GM19025 (cell line): ENCODE data around the gene RGS17.
"Not testable (repeated sequence)": the region's sequence is repeated elsewhere in the genome, so short reads cannot be mapped to it uniquely, and the experiment has no call there.

Experiments used
- ATAC-seq: cut with Tn5 transposase; IDR thresholded peaks from one replicate; pipeline ENCODE4 v1.9.1; 2021; ENCODE audit warnings: mild to moderate bottlenecking, low read depth, moderate library complexity; ENCODE audit not compliant: unreplicated experiment

RGS17 gene, protein sequence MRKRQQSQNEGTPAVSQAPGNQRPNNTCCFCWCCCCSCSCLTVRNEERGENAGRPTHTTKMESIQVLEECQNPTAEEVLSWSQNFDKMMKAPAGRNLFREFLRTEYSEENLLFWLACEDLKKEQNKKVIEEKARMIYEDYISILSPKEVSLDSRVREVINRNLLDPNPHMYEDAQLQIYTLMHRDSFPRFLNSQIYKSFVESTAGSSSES

DNA sequence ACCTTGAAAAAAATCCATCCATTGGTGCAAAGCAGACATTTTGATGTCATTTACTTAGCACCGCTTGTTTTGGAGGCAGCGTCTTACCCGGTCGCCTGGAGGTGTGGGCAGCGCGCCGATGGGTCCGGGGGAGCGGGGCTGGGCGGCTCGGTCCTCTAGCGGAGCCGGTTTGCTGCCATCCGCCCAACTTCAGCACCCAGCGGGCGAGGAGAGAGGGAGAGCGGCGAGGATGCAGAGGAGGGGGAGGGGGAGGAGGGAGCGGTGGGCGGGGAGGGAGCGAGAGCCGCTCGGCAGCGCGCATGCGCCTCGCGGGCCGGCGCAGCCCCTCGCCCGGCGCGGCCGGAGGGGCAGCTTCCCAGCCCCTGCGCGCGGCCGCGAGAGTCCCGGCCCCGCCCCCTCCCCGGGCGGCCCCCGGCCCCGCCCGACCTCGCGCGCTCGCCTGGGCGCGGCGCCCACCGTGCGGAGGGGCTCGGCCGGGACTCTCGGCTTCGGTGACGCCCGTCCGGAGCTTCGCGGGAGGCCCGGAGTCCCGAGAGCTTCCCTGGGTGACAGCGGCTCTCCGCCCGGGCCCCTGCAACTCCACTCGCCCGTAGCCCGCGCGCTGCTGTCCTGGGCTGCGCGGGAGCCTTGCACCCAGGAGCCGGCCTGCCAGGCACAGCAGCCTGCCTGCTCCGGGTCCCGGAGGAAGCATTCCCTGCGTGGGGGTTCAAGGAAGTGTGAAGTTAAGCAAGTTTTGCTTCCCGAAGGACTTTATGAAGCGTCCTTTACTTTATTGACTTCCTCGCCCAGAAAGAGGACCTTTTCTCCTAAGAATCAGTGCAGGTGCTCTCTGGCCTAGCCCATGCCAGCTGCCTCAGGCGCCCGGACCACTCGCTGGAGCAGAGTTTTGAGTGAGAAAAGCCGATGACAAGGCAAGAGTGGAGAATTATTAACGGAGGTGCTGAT is at the start of gene RGS17:
Gene RGS17, minus strand, starts transcription at position 246 of the 945 bp plus-strand sequence. CDS start 87,264 bp downstream, outside the sequence.
- ATAC-seq, result peak; percentile 58

DNA sequence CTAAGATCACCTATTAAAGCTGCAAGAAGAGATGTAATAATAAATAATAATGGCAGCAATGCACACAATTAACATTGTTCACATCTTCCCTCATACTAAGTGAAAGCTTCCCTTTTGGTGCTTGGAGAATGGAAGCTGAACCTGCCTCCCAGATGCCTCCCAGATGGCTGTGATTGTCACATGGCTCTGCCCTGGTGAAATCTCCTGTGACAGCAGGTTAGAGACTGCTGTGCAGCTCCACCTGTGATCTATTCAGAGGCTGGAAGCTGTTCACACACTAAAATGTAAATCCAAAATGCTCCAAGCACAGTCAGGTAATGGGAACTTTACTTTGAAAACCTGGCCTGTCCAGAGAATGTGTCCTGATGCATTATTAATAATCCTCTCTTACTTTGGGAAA is 41.7 kb upstream of the RGS17 start:
- no peak for ATAC-seq

DNA sequence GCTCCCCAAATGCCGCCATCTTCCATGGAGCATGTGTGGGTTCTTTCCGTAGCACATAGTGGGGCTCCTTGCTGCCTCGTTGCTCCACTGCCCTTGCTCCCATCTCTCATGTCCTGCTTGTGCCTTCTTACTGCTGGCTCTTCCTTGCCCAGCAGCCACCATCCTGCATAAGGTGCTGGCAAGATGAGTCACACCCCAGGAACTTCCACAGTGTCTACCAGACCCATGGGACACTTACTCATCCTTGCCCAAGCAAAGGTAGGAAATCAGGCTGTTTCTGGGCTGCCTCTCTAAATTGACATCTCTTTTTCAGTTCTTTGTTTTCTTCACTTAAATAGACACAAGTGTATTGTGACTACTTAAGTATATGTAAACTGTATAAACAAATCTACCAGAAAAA is 39.4 kb upstream of the RGS17 start:
- ATAC-seq, result no peak

DNA sequence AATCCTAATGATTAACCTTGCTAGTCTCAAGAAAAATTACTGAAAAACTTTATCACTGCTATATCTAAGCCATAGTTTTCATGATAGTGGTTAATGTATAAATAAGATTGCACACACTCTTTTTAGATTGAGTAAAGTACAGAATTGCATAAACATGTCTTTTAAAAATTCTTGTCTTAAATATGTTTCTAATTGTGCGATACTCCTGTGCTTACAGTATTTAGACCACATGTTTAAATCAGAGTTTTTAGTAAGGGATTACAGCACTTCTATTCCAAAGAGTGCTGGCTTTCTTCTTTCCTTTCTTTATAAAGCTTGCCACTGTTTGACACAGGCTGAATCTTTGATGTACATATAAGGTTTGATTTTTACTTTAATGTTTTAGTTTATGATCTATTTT is 36.8 kb upstream of the RGS17 start:
- ATAC-seq, result no peak

DNA sequence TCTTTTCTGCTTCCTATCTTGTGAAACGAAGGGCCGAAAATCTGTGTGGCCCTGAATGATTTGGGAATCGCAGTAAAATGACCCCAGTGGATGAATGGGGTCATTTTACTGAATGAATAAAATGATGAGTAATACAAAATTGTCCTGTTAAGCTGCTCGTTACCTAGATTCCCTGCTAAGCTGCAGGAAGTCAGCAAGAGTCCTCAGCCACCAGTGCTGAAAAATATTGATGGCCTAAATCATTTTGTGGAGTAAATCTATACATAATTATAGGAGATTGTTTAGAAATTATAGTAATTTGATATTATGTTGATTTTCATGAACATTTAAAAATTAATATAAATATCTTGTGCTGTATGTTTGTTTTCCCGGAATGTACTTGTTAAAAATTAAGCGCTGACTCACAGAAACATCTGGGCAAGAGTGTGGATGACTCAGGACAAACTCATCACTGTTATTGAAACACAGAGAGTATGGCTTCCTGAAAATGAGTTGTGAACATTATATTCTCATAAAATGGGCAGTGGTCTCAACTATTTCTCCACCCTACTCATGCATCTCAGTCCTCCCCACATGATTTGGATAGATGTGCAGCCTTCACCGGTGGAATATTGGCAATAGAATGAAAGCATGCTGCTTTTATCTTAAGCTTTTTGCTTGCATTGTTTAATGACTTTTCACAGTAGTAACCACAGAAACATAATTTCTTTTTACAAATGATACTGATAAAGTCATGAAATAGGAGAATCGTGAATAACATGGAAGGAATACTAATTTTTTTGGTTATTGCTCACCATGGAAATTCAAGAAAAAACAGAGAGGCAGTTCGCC is 36.2 kb upstream of the RGS17 start:
- ATAC-seq, result no peak

DNA sequence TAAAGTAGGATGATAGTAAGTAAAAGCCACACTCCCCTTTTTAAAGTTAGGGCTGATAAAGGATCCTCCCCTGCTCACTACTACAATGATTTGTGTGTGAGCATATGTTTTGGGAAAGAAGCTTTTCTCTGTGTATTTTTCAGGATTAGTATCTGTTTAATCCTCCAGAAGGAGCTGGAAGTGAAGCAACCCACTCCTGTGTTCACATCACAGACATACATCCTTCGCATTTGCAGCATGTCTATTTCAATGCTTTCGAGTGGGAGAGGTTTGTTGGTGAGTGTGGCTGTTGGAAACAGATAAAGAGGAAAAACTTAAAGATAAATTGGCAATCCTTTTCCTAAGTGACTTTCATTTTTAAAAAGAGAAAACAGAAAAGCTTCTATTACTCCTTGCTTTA is 31.6 kb upstream of the RGS17 start:
- no peak for ATAC-seq

DNA sequence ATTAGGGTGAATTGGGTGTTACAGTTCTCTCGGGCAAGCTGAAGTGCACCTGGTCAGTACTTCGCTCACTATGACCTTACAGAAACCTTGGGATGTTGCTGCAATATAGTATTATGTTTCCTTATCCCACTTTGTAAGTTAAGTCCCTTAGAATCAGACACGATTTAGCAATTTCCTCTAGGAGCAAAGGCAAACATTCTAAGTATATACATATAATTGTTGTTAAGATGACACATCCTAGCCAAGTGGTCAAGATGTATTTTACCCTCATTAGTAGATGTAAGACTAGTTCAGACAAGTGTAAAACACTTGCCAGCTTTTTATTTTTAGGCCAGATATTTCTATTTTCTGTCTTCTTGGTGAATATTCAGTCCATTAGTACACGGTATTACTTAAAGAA is 31.1 kb upstream of the RGS17 start:
- ATAC-seq, result no peak

DNA sequence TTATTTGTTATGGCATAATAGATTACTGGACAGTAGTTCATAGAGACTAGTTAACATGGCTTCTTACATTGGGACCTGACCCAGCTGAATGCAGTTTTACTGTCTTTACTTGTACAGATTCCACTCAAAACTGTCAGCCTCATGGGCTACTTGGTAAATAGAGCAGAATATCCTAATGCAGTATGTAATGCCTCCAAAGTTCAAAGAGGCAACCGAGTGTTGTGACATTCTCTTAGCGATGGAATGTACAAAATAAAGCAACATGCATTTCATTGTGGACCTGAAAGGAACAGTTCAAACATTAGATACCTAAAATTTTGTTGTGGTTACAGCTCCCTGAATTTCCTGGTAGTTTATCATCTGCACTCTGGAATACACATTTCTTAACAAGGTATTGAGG is 29.1 kb upstream of the RGS17 start:
- no peak for ATAC-seq

DNA sequence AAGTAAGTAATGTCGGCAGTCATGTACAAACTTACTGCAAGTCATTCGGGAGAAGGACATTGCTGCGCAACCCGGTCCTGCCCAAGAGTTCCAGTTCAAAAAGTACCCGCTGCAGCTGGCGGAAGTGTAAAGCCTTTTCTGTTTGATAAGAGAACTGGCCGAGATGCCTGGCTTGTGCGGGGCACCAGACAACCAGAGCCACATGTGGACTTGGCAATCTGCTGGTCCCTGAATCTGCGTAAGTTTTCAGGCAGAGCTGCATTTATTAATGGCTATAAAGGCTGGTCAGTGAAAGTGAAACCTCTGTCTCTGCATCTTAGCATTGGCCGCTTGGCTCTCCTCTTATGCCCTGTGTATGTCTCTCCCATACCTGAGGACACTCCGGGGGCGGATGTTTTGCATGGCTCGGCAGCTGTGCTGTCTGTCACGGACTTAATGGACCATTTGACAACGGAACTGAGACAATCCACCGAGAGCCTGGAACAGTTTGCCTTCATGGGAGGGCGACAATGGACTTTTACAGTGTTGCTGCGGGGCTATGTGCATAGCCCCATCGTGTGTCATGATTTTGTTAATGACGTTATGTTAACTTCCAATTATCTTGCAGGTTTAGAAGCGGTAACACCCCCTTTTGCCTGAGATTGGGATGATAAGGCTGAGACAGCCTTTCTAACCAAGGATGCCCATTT is 19.8 kb upstream of the RGS17 start:
- no peak for ATAC-seq

DNA sequence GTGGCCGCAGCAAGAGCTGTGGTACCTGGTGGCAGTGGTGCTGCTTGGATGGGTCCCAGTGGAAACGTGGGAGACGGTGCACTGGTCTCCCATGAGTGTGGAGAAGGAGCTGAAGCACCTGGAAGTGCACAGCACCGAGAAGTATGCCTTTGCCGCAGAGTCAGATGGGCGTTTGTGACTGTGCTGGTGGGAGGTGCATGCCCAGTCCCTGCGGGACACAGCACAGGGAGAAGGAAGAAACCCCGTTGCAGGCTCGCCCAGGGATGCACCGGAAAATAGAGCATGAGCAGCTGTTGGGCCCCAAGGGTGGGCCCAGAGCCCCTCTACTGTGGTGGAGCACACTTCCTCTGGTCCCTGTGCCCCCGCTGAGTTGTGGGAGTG is 19.3 kb upstream of the RGS17 start:
- no peak for ATAC-seq

DNA sequence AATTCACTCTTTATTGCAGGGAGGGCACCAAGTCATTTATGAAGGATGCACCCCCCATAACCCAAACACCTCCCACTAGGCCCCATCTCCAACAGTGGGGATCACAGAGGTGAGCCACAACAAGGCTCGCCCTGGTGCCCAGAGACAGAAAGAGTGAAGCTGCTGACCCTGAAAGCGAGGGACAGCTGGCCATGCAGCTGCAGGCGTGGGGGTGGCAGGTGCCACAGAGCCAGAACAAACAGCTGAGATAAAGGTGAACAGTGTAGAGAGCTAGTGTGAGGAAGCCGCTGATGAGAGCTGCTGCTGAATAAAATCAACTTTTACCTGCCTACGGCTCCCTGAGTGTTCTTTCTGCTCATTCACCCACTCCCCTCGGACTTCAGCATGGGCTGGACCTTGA is 18.8 kb upstream of the RGS17 start:
- ATAC-seq, result no peak

DNA sequence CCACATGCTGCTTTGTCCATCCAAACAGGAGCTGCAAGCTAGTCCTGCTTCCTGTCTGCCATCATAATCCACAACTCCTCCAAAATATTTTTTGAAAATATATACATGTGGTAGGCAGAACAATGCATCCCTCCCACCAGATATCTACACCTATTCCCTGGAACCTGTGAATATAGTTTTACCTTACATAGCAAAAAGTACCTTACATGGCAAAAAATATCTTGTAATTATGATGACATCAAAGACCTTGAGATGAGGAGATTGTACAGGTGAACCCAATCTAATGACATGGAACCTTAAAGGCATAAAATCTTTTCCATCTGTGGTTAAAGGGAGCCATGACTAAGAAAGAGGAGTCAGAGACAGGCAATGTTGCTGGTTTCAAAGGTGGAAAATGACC is 15.3 kb upstream of the RGS17 start:
- ATAC-seq, result no peak

DNA sequence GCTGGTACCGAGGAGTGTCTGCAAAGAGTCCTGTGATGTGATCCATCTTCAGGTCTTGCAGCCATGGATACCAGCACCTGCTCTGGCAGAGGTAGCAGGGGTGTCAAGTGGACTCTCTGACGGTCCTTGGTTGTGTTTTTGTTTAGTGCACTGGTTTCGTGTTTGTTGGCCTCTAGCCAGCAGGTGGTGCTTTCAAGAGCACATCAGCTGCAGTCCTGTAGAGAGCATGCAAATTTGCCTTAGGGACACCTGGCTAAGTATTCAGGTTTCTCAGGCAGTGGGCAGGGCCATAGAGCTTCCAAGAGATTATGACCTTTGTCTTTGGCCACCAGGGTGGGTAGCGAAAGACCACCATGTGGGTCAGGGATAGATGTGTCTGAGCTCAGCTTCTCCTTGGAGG is 14.5 kb upstream of the RGS17 start:
- ATAC-seq, result no peak

DNA sequence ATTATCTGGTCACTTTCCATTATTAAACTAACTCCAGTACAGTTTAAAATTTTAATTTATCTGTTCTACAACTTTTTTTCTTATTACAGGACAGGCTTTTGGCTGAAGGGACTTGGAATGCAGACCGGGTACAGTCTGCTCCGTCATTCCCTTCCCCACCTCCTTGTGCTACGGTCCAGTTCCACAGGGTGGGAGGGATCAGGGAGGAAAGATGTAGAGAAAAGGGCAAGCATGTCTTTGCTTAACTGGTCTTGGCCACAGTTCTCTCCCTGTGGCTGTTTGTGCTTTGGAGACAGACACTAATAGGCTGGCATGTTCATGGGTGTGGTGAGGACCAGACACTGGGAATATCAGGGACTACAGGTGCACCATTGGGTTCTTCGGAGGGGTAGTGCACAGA is 12.1 kb upstream of the RGS17 start:
- ATAC-seq, result no peak

DNA sequence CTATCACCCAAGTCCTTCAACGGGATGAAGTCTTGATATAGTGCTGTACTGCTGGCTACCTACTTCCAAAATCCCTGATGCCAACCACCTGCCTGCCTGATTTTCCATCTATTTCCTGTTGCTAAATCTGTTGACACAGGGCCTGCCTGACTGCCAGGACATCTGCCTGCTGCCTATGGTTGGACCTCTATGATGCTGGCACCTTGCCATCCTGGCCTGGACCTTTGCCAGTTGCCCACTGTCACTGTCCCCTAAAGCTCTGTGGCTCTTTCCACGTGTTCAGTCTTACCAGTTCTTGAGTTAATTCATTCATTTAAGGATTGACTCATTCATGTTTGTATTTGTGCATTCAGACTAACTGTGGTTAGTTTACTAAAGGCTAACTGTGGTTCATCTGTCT is 9.2 kb upstream of the RGS17 start:
- no peak for ATAC-seq

DNA sequence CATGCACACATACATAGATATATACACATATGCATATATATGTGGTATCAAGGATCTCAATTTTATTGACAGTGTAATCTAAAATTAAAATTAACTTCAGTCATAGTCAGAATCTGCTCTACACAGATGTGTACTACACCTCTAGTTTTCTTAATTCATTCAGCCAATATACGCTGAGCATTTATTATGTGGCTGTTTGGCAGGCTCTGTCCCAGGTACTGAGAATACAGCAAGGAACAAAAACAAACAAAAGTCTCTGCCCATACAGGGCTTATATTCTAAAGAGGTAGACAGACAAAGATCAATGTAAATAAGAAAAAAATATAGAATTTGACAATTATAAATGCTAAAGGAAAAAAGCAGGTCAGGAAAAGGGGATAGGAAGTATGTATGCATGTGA is 7.8 kb upstream of the RGS17 start:
- no peak for ATAC-seq

DNA sequence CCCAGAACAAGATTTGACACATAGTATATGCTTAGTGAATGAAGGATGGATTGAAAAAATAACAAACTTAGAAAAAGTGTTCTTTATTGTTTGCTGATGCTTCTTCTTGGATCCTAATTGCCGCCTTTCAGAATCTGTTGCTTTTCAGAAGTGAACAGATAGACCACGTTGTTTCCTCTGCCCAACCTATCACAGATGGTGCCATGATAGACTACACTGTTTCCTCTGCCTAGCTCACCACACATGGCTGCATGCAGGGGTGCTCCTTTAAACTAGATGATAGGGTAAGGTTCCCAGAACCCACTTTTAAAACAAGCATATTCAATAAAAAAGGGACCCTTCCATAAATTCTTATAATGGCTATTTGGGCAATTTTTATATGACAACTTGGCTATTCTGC is 4.6 kb upstream of the RGS17 start:
- no peak for ATAC-seq

DNA sequence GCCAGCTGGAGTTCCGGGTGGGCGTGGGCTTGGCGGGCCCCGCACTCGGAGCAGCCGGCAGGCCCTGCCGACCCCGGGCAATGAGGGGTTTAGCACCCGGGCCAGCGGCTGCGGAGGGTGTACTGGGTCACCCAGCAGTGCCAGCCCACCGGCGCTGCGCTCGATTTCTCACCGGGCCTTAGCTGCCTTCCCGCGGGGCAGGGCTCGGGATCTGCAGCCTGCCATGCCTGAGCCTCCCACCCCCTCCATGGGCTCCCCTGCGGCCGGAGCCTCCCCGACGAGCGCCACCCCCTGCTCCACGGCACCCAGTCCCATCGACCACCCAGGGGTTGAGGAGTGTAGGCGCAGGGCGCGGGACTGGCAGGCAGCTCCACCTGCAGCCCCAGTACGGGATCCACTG is 2.6 kb upstream of the RGS17 start:
- ATAC-seq, result not testable (repeated sequence)

DNA sequence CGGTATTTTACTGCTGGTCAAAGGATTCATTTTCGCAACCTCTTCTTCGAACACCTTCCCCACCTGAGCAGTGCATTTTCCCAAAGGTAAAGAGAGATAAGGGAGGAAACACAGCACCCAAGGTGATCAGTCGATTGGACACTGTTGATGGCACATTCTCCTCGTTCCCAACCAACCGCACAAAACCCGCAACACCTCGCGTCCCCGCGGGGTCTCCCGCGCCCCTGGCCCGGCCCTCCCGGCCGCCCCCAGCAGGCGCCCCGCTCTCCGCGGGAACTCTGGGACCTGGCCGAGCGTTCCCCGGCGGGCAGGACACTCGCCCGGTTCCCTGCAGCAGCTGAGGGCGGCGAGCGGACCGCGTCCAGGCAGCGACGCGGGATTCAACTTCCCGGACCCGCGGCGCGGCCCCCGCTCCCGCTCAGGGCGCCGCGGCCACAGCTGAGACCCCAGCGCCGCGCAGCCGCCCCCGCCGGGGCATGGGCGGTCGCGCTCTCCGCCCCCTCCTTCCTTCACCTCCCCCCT is 506 bp downstream of the RGS17 start:
- ATAC-seq, result peak; percentile 11

DNA sequence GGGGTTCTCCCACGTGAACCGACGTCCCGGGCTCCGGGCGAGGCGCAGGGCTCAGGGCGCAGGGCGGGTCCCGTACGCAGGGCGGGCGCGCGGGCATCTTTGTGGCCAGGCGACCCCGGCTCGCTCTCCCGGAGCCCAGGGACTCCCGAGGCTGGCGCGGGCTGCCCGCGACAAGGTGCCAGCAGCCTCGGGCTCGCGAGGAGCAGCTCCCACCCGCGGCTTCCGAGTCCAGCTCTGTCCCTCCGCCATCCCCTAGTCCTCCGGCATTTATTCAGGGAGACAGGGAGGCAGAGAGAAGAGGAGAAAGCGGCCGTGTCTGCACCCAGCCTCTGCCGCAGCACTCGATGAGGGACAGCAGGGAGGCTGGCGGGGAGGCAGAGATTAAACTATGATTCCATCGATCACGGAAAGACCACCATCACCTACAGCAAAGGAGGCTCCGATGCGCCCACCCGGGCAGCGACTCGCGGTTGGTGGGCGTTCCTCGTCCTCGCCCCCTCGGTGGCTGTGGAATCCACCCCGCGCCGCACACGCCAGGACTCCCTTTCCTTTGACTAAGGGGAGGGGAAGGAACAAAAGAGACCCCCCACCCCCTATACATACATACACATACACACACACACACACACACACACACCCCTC is 1.1 kb downstream of the RGS17 start:
- ATAC-seq, result no peak
